ENCODE results near the gene TRPM6.

DNA sequence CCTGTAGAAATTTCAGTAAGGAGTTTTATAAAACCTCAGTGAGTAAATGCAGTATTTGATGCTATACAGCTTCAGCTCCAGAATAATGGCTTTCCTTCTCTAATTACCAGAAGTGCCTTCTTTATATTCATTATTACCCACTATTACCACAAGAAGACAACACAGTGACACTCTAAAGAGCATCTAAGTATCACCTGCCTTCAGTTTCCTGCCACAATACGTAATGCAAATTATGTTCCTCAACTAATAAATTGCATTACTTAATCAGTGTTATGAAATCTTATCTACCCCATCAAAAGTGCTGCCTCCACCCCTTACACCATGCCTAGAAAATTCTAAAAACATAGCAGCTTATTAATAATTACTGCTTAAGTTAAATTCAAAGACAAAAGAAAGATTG is 91.9 kb downstream of the TRPM6 start:
- TF ChIP-seq CTCF (conservative IDR thresholded peaks at IDR 0.05) (no peak), ZFX (IDR thresholded peaks at IDR 0.05) (no peak)
